H9 (cell line): ENCODE results near the gene B4GALNT2. TPM values are rescaled to one million over a fixed set of nuclear protein-coding genes. Genes with fewer than 3 reads are reported as not detected.

ENCODE experiments used
- DNase-seq: peaks from one replicate; pipeline ENCODE4 v3.0.0-alpha.2; 2017
- H2AFZ ChIP-seq: one replicate; pipeline ENCODE4 v1.6.1; 2013; ENCODE audit warnings: mild to moderate bottlenecking, low read length, control low read depth, moderate library complexity
- H2AK5ac ChIP-seq: 2 replicates; pipeline ENCODE4 v1.6.1; 2013; ENCODE audit warnings: low read length, control low read depth, mixed read lengths; ENCODE audit not compliant: insufficient read length
- H2BK120ac ChIP-seq: one replicate; pipeline ENCODE4 v1.6.1; 2013; ENCODE audit warnings: low read depth, mild to moderate bottlenecking, low read length, control low read depth, inconsistent platforms; ENCODE audit not compliant: poor library complexity, severe bottlenecking
- H2BK12ac ChIP-seq: 2 replicates; pipeline ENCODE4 v1.6.1; 2013; ENCODE audit warnings: low read length, control low read depth, mixed read lengths, low read depth; ENCODE audit not compliant: insufficient read length
- H2BK15ac ChIP-seq: 2 replicates; pipeline ENCODE4 v1.6.1; 2013; ENCODE audit warnings: low read depth, low read length, control low read depth
- H2BK20ac ChIP-seq: one replicate; pipeline ENCODE4 v1.6.1; 2013; ENCODE audit warnings: low read depth, mild to moderate bottlenecking, low read length, control low read depth, inconsistent platforms; ENCODE audit not compliant: poor library complexity, severe bottlenecking
- H2BK5ac ChIP-seq: 2 replicates; pipeline ENCODE4 v1.6.1; 2013; ENCODE audit warnings: low read length, control low read depth, mixed read lengths; ENCODE audit not compliant: insufficient read length
- H3K14ac ChIP-seq: 2 replicates; pipeline ENCODE4 v1.6.1; 2013; ENCODE audit warnings: low read length, control low read depth; ENCODE audit not compliant: insufficient read depth
- H3K18ac ChIP-seq: 2 replicates; pipeline ENCODE4 v1.6.1; 2013; ENCODE audit warnings: low read depth, mild to moderate bottlenecking, mixed read lengths, low read length, control low read depth; ENCODE audit not compliant: insufficient read length
- H3K23ac ChIP-seq: 2 replicates; pipeline ENCODE4 v1.6.1; 2013; ENCODE audit warnings: low read length, control low read depth, mixed read lengths, low read depth; ENCODE audit not compliant: insufficient read length
- H3K23me2 ChIP-seq: 2 replicates; pipeline ENCODE4 v1.6.1; 2013; ENCODE audit warnings: low read depth, mild to moderate bottlenecking, mixed read lengths, low read length, control low read depth; ENCODE audit not compliant: insufficient read length, poor library complexity, severe bottlenecking
- H3K27ac ChIP-seq: 2 replicates; pipeline ENCODE4 v1.5.1; 2013; ENCODE audit warnings: low read length, control low read depth, mixed read lengths, low read depth; ENCODE audit not compliant: insufficient read length
- H3K27me3 ChIP-seq: 2 replicates; pipeline ENCODE4 v1.6.1; 2013; ENCODE audit warnings: low read length, control low read depth, inconsistent platforms; ENCODE audit not compliant: insufficient read depth
- H3K4ac ChIP-seq: 2 replicates; pipeline ENCODE4 v1.6.1; 2013; ENCODE audit warnings: low read depth, mild to moderate bottlenecking, control low read depth, inconsistent platforms, low read length, moderate library complexity
- H3K4me1 ChIP-seq: 2 replicates; pipeline ENCODE4 v1.6.1; 2013; ENCODE audit warnings: low read length, control low read depth, inconsistent platforms; ENCODE audit not compliant: insufficient read depth
- H3K4me2 ChIP-seq: 2 replicates; pipeline ENCODE4 v1.6.1; 2013; ENCODE audit warnings: low read length, control low read depth, mixed read lengths; ENCODE audit not compliant: insufficient read length, insufficient read depth
- H3K56ac ChIP-seq: 2 replicates; pipeline ENCODE4 v1.6.1; 2013; ENCODE audit warnings: low read depth, mild to moderate bottlenecking, mixed read lengths, low read length, control low read depth; ENCODE audit not compliant: insufficient read length
- H3K79me1 ChIP-seq: 2 replicates; pipeline ENCODE4 v1.6.1; 2013; ENCODE audit warnings: low read depth, mild to moderate bottlenecking, moderate library complexity, low read length, control low read depth, inconsistent platforms; ENCODE audit not compliant: insufficient read depth, poor library complexity, severe bottlenecking
- H3K79me2 ChIP-seq: 2 replicates; pipeline ENCODE4 v1.6.1; 2013; ENCODE audit warnings: low read length, control low read depth, inconsistent platforms; ENCODE audit not compliant: insufficient read depth
- H3K9ac ChIP-seq: 2 replicates; pipeline ENCODE4 v1.6.1; 2013; ENCODE audit warnings: low read length, control low read depth, mixed read lengths; ENCODE audit not compliant: insufficient read length; ENCODE audit errors: extremely low read depth
- H3K9me3 ChIP-seq: one replicate; pipeline ENCODE4 v1.6.1; 2013; ENCODE audit warnings: low read depth, low read length, inconsistent platforms; ENCODE audit not compliant: control insufficient read depth
- H3T11ph ChIP-seq: one replicate; pipeline ENCODE4 v1.6.1; 2013; ENCODE audit warnings: mild to moderate bottlenecking, low read length, control low read depth, inconsistent platforms
- H4K20me1 ChIP-seq: one replicate; pipeline ENCODE4 v1.6.1; 2013; ENCODE audit not compliant: control insufficient read depth, insufficient read length, insufficient read depth
- H4K5ac ChIP-seq: 2 replicates; pipeline ENCODE4 v1.6.1; 2013; ENCODE audit warnings: low read depth, mild to moderate bottlenecking, mixed read lengths, low read length, control low read depth; ENCODE audit not compliant: insufficient read length
- H4K8ac ChIP-seq: replicated peaks from 2 replicates; pipeline ENCODE4 v1.6.1; 2013; ENCODE audit warnings: low read length, control low read depth, mixed read lengths, low read depth; ENCODE audit not compliant: insufficient read length
- H4K91ac ChIP-seq: 2 replicates; pipeline ENCODE4 v1.6.1; 2013; ENCODE audit warnings: low read depth, mild to moderate bottlenecking, moderate library complexity, mixed read lengths, low read length, control low read depth; ENCODE audit not compliant: insufficient read length
- H3K27ac Mint-ChIP-seq, 3 experiments: 2 replicates in 2 of 3; 3 replicates in 1 of 3; pipeline ENCODE4 v1.8.0; 2020 to 2021; ENCODE audit warnings: mixed read lengths in 3 of 3, mild to moderate bottlenecking in 1 of 3, moderate library complexity in 1 of 3
- H3K27me3 Mint-ChIP-seq: 2 replicates; pipeline ENCODE4 v1.8.0; 2021; ENCODE audit warnings: low read depth, mild to moderate bottlenecking, moderate library complexity, mixed read lengths
- H3K36me3 Mint-ChIP-seq, 3 experiments: 2 replicates in 2 of 3; 3 replicates in 1 of 3; pipeline ENCODE4 v1.8.0; 2020 to 2021; ENCODE audit warnings: low read depth in 3 of 3, mixed read lengths in 3 of 3; ENCODE audit not compliant: insufficient read depth in 1 of 3
- H3K4me1 Mint-ChIP-seq, 2 experiments: 2 replicates each; pipeline ENCODE4 v1.8.0; 2020; ENCODE audit warnings: mixed read lengths in 2 of 2
- H3K4me3 Mint-ChIP-seq, 2 experiments: 2 replicates in 1 of 2; 3 replicates in 1 of 2; pipeline ENCODE4 v1.8.0; 2020 to 2021; ENCODE audit warnings: mild to moderate bottlenecking in 2 of 2, mixed read lengths in 2 of 2, moderate library complexity in 1 of 2
- H3K9me3 Mint-ChIP-seq, 2 experiments: 2 replicates in 1 of 2; 3 replicates in 1 of 2; pipeline ENCODE4 v1.8.0; 2020; ENCODE audit warnings: mild to moderate bottlenecking in 2 of 2, mixed read lengths in 2 of 2, moderate library complexity in 1 of 2
- WGBS: extraction: QIAGEN DNeasy Blood & Tissue Kit; methylation state at CpG from one replicate; pipeline ENCODE4 v1.1.7; 2013; ENCODE audit warnings: missing lambda C conversion rate, low lambda C conversion rate, mixed read lengths; ENCODE audit not compliant: insufficient read length; ENCODE audit errors: extremely low coverage; 5-methylcytosine and 5-hydroxymethylcytosine counted together
- total RNA-seq: library from RNA; stranded (reverse); gene quantifications from 2 replicates; pipeline ENCODE4 v1.2.1, GENCODE V29; 2021
- TF ChIP-seq, protein P1 (sequence below): fragments of 200-600 bp; sonication (generic); conservative IDR thresholded peaks from 3 replicates; pipeline ENCODE4 v1.8.0; 2021; ENCODE audit warnings: antibody characterized with exemption, mild to moderate bottlenecking

B4GALNT2 gene
- total RNA-seq, 1 experiment from 2014 or later: not detected

DNA sequence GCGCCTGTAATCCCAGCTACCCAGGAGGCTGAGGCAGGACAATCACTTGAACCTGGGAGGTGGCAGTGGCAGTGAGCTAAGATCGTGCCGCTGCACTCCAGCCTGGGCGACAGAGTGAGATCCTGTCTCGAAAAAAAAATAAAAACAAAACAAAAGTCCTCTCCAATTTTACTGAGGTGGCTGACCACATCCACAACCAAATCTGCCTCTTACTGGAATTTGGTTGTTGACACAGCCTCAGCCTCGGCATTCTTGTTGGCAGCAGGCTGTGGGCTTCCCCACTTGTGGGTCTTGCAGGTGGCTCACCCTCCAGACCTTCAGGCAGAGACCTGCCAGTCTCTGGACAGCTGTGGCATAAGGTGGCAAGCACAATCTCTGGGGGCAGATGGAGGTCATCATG is 15.6 kb downstream of the B4GALNT2 start:
- Histone ChIP-seq H3K23ac (no peak overlapping the region), H3K18ac (no peak overlapping the region), H2BK120ac (no peak overlapping the region), H2AK5ac (no peak overlapping the region), H3K27ac (no peak overlapping the region), H2BK5ac (no peak overlapping the region), H3K4me1 (no peaks in the 10 kb centered on the region), H3K79me1 (no peaks in the 10 kb centered on the region), H3K9me3 (no peaks in the 10 kb centered on the region), H3K14ac (no peak overlapping the region), H3K79me2 (no peaks in the 10 kb centered on the region), H3K23me2 (no peaks in the 10 kb centered on the region), H4K20me1 (no peaks in the 10 kb centered on the region), H3T11ph (no peak overlapping the region), H4K91ac (no peak overlapping the region), H3K56ac (no peak overlapping the region), H3K4me2 (no peak overlapping the region), H3K4ac (no peak overlapping the region), H4K8ac (no peak overlapping the region), H2BK20ac (no peak overlapping the region), H3K9ac (no peak overlapping the region), H4K5ac (no peak overlapping the region), H2AFZ (no peak overlapping the region), H2BK12ac (no peak overlapping the region), H3K27me3 (no peaks in the 10 kb centered on the region), H2BK15ac (no peak overlapping the region)
- no peak for DNase-seq
- no CpG with 5 or more reads among the region's 6 CpGs for WGBS
- TF ChIP-seq, protein P1, sequence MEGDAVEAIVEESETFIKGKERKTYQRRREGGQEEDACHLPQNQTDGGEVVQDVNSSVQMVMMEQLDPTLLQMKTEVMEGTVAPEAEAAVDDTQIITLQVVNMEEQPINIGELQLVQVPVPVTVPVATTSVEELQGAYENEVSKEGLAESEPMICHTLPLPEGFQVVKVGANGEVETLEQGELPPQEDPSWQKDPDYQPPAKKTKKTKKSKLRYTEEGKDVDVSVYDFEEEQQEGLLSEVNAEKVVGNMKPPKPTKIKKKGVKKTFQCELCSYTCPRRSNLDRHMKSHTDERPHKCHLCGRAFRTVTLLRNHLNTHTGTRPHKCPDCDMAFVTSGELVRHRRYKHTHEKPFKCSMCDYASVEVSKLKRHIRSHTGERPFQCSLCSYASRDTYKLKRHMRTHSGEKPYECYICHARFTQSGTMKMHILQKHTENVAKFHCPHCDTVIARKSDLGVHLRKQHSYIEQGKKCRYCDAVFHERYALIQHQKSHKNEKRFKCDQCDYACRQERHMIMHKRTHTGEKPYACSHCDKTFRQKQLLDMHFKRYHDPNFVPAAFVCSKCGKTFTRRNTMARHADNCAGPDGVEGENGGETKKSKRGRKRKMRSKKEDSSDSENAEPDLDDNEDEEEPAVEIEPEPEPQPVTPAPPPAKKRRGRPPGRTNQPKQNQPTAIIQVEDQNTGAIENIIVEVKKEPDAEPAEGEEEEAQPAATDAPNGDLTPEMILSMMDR: no peak
- H3K4me1 Mint-ChIP-seq: no peaks in the 10 kb centered on the region
- peaks cover 23% of the 10 kb centered on the region for H3K27me3 Mint-ChIP-seq
- H3K4me3 Mint-ChIP-seq: no peak overlapping the region
- no peaks in the 10 kb centered on the region for H3K36me3 Mint-ChIP-seq
- no peak overlapping the region for H3K27ac Mint-ChIP-seq
- peaks cover 0 to 5% of the 10 kb centered on the region in 2 experiments; a peak in 1 of 5 replicates for H3K9me3 Mint-ChIP-seq
